ENCODE measurements around the gene DAGLA. TPM values are rescaled to one million over a fixed set of nuclear protein-coding genes. Genes with fewer than 3 reads are reported as not detected.

The DAGLA gene
- total and polyA plus RNA-seq, 2 donors from 2014 or later, result 1.4 to 3.9 TPM

DNA sequence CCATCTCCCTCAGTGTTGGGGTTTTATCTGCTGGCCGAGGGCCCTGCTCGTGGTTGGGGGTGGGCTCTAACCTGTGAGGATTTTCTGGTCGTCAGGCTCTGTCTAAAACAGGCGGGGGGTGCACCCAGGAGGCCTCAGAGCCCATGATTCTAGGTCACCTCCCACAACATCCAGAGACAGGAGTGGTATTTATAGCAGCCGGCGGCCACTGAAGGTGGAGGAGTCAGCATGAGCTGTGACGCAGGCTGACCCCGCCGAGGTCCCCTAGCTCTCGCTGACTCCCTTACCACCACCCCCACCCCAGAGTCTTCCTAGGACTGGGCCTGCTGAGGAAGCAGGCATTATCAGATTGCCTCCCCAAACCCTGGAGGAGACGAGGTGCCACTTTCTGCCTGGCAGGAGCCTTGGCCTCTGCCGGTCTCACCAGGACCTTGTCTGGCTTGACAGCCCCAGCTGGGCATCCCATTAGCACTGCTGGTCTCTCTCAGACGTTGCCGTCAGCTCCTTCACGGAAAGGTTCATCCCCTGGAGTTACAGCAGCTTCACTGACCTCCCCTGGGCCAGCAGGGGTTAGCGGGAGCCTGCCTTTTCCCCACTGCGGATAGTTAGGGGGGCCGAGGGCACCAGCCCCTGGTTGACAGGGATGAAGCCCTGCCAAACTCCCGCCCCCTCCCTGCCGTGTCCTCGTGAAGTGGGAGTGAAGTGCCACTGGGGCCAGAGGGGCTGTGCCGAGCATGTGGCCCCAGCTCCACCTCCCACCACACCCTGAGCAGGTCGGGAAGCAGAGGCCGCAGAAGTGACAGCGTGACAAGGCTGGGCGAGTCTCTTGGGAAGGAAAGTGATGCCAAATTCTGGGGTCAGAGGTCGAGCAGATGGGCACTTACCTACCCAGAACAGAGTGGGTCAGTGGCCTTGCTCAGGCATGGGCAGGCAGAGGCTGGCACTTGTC, 26.5 kb downstream of the DAGLA start:
- no peak for FAIRE-seq
- intact Hi-C loops (cut with DNase I), result no loop called here

DNA sequence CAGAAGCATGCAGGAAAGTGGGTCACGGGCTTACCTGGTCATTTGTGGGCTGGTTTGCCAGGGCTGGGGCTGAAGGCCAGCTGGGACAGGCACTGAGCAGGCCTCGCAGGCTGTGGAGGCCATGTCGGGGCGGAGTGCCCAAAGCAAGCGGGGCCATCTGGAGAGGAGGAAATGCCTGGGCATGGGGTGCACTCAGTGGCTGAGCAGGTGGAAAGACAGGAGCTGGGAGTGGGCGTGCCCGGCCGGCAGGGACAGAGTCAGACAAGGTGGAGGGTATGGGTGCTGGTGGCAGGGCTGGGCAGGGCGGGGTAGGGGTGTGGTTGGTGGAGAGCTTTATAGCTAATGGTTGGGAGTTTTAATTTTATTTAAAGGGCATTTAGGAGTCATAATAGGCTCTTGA, 27.4 kb downstream of the DAGLA start:
- Histone ChIP-seq H3K9me3 (ENCODE audit: control insufficient read depth in 2 of 3, insufficient read depth in 1 of 3, low read length in 3 of 3) (no peaks in the 10 kb centered on the region), H3K36me3 (ENCODE audit: control insufficient read depth in 2 of 3, insufficient read depth in 3 of 3, low read length in 3 of 3) (no peaks in the 10 kb centered on the region), H3K27ac (ENCODE audit: low read depth in 2 of 2, low read length in 2 of 2) (no peak overlapping the region), H3K27me3 (ENCODE audit: control insufficient read depth, insufficient read depth, low read length) (no peaks in the 10 kb centered on the region), H3K4me1 (ENCODE audit: control insufficient read depth in 2 of 3, insufficient read depth in 2 of 3, low read depth in 1 of 3, low read length in 3 of 3) (no peaks in the 10 kb centered on the region), H3K4me3 (ENCODE audit: low read length in 3 of 3) (no peak overlapping the region), H3K9ac (ENCODE audit: low read length in 3 of 3) (no peak overlapping the region)
- FAIRE-seq, result no peak
- TF ChIP-seq, protein P1, sequence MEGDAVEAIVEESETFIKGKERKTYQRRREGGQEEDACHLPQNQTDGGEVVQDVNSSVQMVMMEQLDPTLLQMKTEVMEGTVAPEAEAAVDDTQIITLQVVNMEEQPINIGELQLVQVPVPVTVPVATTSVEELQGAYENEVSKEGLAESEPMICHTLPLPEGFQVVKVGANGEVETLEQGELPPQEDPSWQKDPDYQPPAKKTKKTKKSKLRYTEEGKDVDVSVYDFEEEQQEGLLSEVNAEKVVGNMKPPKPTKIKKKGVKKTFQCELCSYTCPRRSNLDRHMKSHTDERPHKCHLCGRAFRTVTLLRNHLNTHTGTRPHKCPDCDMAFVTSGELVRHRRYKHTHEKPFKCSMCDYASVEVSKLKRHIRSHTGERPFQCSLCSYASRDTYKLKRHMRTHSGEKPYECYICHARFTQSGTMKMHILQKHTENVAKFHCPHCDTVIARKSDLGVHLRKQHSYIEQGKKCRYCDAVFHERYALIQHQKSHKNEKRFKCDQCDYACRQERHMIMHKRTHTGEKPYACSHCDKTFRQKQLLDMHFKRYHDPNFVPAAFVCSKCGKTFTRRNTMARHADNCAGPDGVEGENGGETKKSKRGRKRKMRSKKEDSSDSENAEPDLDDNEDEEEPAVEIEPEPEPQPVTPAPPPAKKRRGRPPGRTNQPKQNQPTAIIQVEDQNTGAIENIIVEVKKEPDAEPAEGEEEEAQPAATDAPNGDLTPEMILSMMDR (IDR thresholded peaks at IDR 0.05; ENCODE audit: borderline replicate concordance, extremely low read depth, insufficient read depth), result no peak
- no peak for DNase-seq
- intact Hi-C loops (cut with DNase I), result no loop called here

More for the DNA sequence above, 26.5 kb downstream of the DAGLA start:
- H3K36me3 ChIP-seq (ENCODE audit: control insufficient read depth in 2 of 3, insufficient read depth in 3 of 3, low read length in 3 of 3), result no peaks in the 10 kb centered on the region
- H3K9ac ChIP-seq (ENCODE audit: low read length in 3 of 3), result no peak overlapping the region
- no peak overlapping the region for H3K4me3 ChIP-seq (ENCODE audit: low read length in 3 of 3)
- H3K27ac ChIP-seq (ENCODE audit: low read depth in 2 of 2, low read length in 2 of 2), result no peak overlapping the region
- H3K4me1 ChIP-seq (ENCODE audit: control insufficient read depth in 2 of 3, insufficient read depth in 2 of 3, low read depth in 1 of 3, low read length in 3 of 3), result no peaks in the 10 kb centered on the region
- DNase-seq, result peak in 3 of 5 donors; percentile 59 to 75 (median 61)
- H3K27me3 ChIP-seq (ENCODE audit: control insufficient read depth, insufficient read depth, low read length), result no peaks in the 10 kb centered on the region
- TF ChIP-seq, protein P1 (IDR thresholded peaks at IDR 0.05; ENCODE audit: borderline replicate concordance, extremely low read depth, insufficient read depth), result no peak
- no peaks in the 10 kb centered on the region for H3K9me3 ChIP-seq (ENCODE audit: control insufficient read depth in 2 of 3, insufficient read depth in 1 of 3, low read length in 3 of 3)

DNA sequence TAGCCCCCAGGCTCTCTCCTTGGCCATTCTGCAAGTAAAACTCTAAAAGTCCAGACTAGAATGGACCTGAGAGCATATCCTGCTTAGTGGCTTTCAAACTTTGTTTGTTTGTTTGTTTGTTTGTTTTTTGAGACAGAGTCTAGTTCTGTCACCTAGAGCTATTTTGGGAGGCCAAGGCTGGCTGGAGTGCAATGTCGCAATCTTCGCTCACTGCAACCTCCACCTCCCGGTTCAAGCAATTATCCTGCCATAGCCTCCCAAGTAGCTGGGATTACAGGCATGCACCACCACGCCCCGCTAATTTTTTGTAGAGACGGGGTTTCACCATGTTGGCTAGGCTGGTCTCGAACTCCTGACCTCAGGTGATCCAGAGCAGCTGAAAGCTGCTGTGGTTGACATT, 28.9 kb downstream of the DAGLA start:
- FAIRE-seq (no peak), DNase-seq (no peak)
- Histone ChIP-seq H3K27me3 (ENCODE audit: control insufficient read depth, insufficient read depth, low read length) (no peaks in the 10 kb centered on the region), H3K9ac (ENCODE audit: low read length in 3 of 3) (no peak overlapping the region), H3K9me3 (ENCODE audit: control insufficient read depth in 2 of 3, insufficient read depth in 1 of 3, low read length in 3 of 3) (no peaks in the 10 kb centered on the region), H3K27ac (ENCODE audit: low read depth in 2 of 2, low read length in 2 of 2) (no peak overlapping the region), H3K4me3 (ENCODE audit: low read length in 3 of 3) (no peak overlapping the region), H3K4me1 (ENCODE audit: control insufficient read depth in 2 of 3, insufficient read depth in 2 of 3, low read depth in 1 of 3, low read length in 3 of 3) (no peaks in the 10 kb centered on the region), H3K36me3 (ENCODE audit: control insufficient read depth in 2 of 3, insufficient read depth in 3 of 3, low read length in 3 of 3) (no peaks in the 10 kb centered on the region)
- intact Hi-C loops (cut with DNase I), result no loop called here
- TF ChIP-seq, protein P1 (IDR thresholded peaks at IDR 0.05; ENCODE audit: borderline replicate concordance, extremely low read depth, insufficient read depth), result no peak

All from kidney (tissue), 14 donors.